Stimulated activated CD4-positive, alpha-beta T cell treated with anti-CD3 and anti-CD28 coated beads, TNF-alpha, amount 100 ng/mL, for 48 hours (primary cell): Measurements from ENCODE around the gene HOXB7.

Source experiments
- DNase-seq, 3 donors: peaks; one replicate each; pipeline ENCODE4 v3.0.0-alpha.2; 2020; ENCODE audit warnings: low read depth in 3 of 3

The HOXB7 gene

DNA sequence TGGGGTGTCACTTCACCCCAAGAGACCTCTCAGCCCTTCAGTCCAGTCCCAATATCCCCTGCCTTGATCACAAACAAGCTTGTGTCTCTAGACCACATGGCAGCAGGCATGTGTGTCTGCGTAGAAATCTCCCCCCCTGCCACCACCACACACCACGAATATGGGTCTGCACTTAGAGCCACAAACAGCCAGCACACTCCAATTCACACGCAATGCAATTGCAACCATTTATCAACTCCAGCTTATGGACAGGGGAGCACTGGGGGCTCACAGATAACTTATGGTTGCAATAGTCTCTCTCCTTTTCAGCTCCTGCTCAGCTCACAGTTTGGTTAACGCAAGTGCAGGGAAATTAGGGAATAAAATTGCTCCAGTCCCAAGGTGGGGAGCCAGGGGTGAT is 12.8 kb upstream of the HOXB7 start:
- no peak for DNase-seq

DNA sequence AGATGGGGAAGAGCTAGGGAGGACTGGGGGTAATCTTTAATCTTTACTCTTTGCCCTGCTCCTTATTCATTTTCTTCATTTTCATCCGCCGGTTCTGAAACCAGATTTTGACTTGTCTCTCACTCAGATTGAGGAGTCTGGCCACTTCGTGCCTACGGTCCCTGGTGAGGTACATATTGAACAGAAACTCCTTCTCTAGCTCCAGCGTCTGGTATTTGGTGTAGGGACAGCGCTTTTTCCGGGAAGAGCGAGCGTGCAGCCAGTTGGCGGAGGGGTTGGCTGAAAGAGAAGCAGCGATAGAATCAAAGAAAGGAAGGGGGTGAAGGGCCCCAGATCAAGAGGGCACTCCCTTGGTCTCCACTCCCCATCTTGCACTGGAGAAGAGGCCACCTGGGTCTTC is 12.0 kb upstream of the HOXB7 start:
- DNase-seq = no peak

DNA sequence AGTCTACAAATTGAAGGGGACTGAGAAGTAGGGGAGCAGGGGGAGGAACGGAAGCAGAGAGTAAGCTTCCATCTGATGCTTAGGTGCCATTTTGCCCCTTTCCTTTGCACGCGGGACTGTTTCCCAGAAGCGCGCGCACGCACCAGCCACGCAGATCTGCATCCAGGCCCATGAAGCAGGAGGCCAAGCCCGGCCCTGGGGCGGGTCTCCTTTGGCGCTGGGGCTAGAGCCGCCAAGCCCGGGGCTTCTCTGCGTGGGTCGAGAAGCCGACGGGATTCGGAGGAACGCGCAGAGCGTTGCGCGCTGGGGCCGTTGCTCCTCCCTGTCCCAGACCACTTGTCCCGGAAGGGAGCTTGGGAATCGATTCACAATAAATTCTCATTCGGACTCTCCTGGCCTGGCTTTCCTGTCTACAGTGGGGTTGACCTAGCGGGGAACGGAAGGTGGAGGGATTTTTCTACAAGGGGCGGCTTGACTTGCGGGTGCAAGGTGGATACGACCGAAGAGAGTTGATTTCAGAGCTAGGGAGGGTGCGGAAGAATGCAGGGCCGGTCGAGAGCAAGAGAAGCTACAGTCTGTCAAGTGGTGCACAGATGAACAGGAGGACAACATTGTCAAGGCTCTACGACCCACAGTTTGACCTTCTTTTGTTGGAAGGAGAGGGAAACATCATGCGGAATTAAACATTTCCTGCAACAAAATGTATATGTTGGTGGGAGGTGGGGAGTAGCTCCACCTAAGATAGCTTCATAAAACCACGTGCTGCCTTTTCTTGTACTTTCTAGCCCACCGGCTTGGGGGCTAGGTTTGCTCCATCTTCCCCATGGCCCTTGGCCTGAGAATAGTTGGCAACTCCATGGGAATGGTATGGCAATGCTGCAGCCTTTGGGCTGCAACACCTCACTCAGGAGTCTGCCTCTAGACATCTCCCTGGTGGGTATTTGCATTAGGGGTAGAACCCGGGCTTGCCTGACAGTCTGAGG is 10.9 kb upstream of the HOXB7 start:
- DNase-seq = no peak

DNA sequence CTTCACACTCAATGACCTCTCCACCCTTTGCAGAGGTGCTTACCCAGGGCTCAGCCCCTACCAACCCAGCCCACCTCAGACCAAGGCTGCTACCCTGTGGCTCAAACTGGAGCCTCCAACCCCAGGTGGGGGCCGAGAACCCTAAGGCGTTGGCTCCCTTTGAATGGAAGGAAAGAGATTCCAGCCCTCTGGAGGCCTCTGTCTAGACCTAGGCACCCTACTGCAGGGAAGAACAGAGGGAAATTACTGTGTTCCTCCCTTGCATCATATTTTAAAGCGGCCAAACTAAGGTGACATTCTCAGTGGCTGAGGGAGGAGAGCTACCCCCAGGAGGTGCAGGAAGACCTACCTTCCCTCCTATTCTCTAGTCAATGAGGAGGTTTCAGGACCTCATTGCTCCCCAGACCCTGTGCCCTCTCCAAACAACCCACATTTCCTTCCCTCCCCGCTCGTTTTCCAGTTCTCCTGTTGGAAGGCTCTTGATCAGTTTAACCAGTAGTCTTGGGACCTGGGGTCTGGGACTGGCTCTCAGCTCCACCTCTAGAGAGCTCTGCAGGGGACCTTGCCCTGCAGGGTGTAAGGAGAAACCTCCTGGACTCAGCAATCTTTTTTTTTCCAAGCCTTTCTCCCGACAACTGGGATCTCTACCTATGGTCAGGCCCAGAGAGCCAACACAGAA is 9.8 kb upstream of the HOXB7 start:
- no peak for DNase-seq

- no peak for DNase-seq
These were observed 9.1 kb upstream of the HOXB7 start for GRCh38 chr17:48619826-48620449.

DNA sequence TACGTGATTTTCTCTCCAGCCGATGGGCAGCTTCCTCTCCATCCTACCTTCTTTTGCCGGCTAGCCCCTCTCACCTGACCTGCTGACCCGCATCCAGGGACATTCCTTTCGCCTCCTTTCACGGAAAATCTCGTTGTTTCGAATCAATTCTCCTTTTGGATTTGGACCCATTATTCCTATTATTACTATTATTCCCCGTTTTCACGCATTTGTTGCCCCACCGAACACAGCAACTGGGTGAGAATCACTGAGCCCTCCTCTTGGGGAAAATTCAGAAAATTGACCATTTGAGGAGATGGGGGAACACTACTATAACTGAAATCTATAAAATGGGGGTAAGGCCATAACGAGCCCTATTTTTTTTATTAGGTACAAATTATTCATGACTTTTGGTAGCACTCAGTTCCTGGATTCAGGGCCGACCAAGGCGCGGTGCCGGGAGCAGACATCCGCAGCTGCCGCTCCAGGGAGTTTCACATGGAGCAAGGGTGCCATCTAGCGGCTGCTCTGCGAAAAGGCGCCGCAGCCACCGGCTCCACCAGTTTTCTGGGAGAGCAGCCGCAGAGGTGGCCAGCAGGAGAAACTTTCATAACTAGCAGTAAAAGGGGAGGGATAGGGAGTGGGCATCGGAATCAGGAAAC is 7.6 kb upstream of the HOXB7 start:
- DNase-seq = peak; percentile 71 to 73 (median 71)

- no peak for DNase-seq
These were observed 6.8 kb upstream of the HOXB7 start for GRCh38 chr17:48617471-48618255.

DNA sequence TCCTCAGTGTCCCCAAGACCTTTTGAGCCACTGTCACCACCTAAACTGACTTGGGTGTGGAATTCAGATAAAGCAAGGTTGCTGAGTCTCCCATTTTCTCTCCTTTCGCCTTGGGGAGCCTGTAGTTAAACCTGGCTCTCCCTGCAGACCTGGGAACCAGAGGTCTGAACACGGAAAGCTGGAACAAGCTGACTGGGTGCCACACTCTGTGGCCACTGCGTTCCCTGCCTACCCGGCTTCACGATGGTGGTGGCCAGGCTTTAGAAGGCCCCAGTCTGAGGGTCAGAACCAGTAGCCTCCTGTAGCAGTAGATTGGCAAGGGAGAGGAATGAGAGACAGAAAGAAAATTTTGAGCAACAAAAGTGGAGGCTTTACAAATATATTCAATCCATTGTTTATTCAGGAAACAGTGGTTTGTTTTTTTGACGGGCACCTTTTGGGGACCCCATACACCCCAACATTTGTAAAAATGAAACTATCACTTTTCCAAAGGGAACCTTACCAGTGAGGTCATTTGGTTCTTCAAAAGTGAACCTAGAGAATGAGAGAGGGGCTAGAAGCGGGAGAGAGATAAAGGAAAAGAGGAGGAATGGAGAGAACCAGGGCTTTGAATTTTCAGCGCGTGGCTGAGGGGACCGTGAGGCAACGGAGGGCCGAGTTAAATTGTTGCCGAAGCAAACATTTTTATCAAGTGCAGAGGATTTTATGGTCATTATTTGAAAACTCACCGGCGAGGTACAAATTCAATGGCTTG is 6.1 kb upstream of the HOXB7 start:
- no peak for DNase-seq

GRCh38 chr17:48615963-48616716 is 5.3 kb upstream of the HOXB7 start:
- DNase-seq = no peak

GRCh38 chr17:48615047-48615962 is 4.5 kb upstream of the HOXB7 start, which contains the start of gene HOXB8:
HOXB8 (minus strand) TSS chr17:48615292; CDS start chr17:48614704, 588 bp downstream.
- DNase-seq = no peak

GRCh38 chr17:48613862-48614694 is 3.3 kb upstream of the HOXB7 start:
- no peak for DNase-seq

DNA sequence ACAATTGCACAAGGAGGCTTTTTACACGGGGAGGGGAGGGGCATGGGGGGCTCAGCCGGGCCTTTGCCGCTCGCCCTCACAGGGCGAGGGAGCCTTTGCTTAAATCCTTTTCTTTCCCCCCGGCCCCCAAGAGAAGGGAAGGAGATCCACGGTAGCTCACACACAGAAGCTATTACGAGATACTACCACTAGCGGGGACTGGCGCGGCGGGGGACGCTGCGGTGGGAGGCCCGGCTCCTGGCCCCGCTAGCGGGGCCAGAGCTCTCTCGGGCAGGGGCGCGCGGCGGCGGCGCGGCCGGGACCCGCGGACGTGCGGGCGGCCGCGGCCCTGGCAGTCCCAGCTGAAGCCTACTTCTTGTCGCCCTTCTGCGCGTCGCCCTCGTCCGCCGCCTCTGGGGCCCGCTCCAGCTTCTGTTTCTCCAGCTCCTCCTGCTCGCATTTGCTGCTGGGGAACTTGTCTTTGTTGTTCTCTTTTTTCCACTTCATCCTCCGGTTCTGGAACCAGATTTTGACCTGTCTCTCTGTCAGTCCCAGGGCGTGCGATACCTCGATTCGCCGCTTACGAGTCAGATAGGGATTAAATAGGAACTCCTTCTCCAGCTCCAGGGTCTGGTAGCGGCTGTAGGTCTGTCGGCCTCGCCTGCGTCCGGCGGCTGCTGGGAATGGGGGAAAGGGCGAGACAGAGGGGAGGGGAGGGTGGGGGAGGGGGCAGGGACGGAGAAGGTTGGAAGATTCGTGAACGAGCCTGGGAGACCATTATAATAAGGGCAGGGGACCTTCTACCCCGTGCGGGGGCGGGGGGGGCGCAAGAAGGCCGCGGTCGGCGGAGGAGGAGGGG is 2.3 kb upstream of the HOXB7 start:
- no peak for DNase-seq

DNA sequence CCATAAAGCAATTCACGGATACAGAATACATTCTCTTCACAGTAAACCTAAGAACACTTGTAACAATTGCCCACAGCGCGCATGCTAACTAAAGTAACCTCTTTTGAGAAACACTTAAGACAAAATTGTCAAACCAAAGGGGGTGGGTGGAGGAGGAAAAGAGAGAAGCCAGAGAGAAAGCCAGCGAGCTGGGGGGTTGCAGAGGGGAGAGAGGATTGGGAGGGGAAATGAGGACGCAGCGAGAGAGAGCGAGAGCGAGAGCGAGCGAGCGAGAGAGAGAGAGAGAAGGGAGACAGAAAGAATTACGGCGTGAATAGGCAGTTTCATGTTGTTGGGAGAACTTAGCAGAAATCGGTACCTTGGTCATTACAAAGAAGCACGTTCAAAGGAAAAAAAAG is 1.6 kb upstream of the HOXB7 start:
- no peak for DNase-seq

- no peak for DNase-seq
These were observed 1.1 kb upstream of the HOXB7 start for GRCh38 chr17:48611681-48612455.

DNA sequence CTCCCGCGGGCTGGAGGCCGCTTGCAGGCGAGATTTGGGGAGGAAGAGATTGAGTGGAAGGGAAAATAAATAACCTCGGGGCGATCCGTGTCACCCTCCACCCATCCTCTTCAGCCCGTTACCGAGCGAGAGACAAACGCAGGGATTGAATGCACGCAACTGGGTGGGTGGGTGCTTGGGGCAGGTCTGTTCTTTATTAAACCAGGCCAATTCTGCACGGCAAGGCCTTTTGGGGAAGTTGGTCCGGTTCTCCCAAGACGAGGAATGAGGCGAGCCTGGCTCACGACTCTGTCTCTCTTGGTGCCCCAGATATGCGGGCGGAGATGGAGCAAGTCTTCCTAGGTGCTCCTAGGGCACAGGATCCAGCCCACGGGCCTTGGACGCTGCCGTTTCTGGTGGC is 396 bp upstream of the HOXB7 start:
- no peak for DNase-seq

- no peak for DNase-seq
These were observed 997 bp downstream of the HOXB7 start for GRCh38 chr17:48609759-48610281.
